ENCODE data around the gene IDH3G. TPM values are rescaled to one million over a fixed set of nuclear protein-coding genes. Genes with fewer than 3 reads are reported as not detected.

The IDH3G gene
- total and polyA plus RNA-seq, 4 experiments from 2014 or later: 39.9 to 106 (median 57.6) TPM

DNA sequence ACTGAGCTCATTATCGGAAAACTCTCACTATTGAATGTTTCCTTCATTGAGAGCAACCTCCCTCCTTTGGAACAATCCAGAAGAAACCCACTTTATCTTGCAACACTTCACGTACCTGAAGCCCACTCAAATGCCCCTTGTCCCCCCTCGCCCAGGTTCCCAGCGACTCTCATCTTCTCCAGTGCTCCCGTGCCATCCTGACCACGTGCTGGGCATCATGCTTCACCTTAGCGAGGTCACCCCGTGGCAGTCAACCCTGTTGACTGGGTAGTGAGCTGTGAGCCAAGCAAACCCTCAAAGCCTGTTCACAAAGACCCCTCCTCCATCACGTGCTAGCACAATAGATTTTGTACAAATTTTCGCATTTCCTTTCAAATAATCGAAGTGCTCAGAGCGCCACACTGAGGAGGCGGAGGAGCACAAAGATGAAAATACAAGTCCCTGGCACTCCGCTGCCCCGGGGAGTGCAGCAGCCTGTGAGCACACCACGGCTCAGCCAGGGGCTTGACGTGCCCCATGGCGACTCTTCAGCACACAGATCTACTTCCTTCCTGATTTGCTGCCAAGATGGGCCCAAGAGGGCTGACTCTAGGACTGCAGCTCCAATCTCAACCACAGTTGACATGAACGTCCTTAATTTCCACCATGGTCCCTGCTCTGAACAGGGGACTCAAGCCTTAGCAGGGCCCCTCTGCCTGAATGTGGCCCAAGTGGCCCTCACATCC, 20.6 kb upstream of the IDH3G start:
- DNase-seq: no peak
- Histone ChIP-seq H3K4me1 (ENCODE audit: insufficient read depth, low read length) (peaks cover 27% of the 10 kb centered on the region), H3K27me3 (ENCODE audit: insufficient read depth, low read length) (no peaks in the 10 kb centered on the region), H3K27ac (ENCODE audit: low read depth, low read length) (no peak overlapping the region), H3K4me3 (ENCODE audit: low read length in 2 of 2) (no peak overlapping the region), H3K36me3 (ENCODE audit: insufficient read depth, low read length) (no peaks in the 10 kb centered on the region), H3K9me3 (ENCODE audit: control insufficient read depth in 1 of 2, low read length in 2 of 2) (no peaks in the 10 kb centered on the region)
- ChIA-PET POLR2A (ENCODE audit: partially characterized antibody) (no interaction called here), CTCF (ENCODE audit: partially characterized antibody) (interaction anchor here (1.1 kb wide), 1 partner anchor 108 kb away, joined by 3 read pairs; no protein-coding TSS in a partner anchor)
- Mint-ChIP-seq H3K4me3 (peak overlapping the region in 2 of 8 donors; percentile 10 to 54), H3K4me1 (peaks cover 17 to 36% (median 26%) of the 10 kb centered on the region in 4 donors), H3K36me3 (no peaks in the 10 kb centered on the region), H3K27ac (peak overlapping the region in 4 of 7 donors; percentile 19 to 53 (median 32)), H3K9me3 (peaks cover 0 to 4% (median 0%) of the 10 kb centered on the region in 8 donors), H3K27me3 (no peaks in the 10 kb centered on the region)
- intact Hi-C loops (cut with micrococcal nuclease): loop anchor here (5.0 kb wide), 1 partner anchor 88 kb away; the partner anchor contains the start of gene AVPR2

DNA sequence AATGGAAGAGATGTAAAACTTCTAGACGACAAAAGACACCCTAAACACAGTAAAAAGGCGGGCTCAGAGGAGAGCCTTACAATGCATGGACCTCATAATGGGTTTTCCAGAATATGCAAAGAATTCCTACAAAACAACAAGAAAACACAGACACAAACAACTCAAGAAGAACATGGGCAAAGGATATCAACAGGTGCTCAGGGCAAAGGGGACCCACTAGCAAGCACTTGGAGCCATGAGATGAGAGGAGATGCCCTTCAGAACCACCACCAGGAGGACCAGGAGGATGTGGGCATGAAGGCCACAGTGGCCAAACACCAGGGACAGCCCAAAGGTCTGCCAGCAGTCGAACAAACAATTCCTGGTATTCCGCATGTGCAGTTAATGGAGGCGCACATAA, 19.0 kb upstream of the IDH3G start:
- intact Hi-C loops (cut with micrococcal nuclease): no loop called here
- Mint-ChIP-seq H3K9me3 (peaks cover 0 to 4% (median 0%) of the 10 kb centered on the region in 8 donors), H3K4me1 (peaks cover 16 to 31% (median 23%) of the 10 kb centered on the region in 4 donors), H3K4me3 (no peak overlapping the region), H3K27me3 (no peaks in the 10 kb centered on the region), H3K36me3 (no peaks in the 10 kb centered on the region), H3K27ac (no peak overlapping the region)
- Histone ChIP-seq H3K9me3 (ENCODE audit: control insufficient read depth in 1 of 2, low read length in 2 of 2) (no peaks in the 10 kb centered on the region), H3K4me1 (ENCODE audit: insufficient read depth, low read length) (peaks cover 16% of the 10 kb centered on the region), H3K27ac (ENCODE audit: low read depth, low read length) (no peak overlapping the region), H3K27me3 (ENCODE audit: insufficient read depth, low read length) (no peaks in the 10 kb centered on the region), H3K4me3 (ENCODE audit: low read length in 2 of 2) (no peak overlapping the region), H3K36me3 (ENCODE audit: insufficient read depth, low read length) (no peaks in the 10 kb centered on the region)
- ChIA-PET CTCF (ENCODE audit: partially characterized antibody) (no interaction called here), POLR2A (ENCODE audit: partially characterized antibody) (no interaction called here)
- DNase-seq: no peak

DNA sequence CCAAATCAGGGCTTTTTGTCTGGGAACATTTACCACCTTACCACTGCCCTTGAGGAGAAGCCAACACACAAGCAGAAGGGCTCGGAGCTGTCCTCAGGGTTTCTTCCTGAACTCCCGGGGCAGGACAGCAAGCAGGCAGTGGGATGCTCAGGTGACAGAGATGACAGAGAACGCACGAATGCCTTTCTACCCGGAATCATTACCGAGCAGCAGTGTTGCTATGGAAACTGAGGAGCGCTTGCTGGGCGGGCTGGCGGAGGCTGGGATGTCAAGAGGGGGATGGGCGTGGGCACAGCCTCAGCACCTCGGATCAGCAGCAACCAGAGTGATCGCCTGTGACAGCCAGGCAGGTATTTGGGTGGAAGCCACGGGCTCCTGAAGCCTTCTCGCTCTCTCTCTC, 18.0 kb upstream of the IDH3G start:
- no peak for DNase-seq
- Mint-ChIP-seq H3K4me1 (peaks cover 13 to 26% (median 21%) of the 10 kb centered on the region in 4 donors), H3K4me3 (no peak overlapping the region), H3K27ac (no peak overlapping the region), H3K27me3 (no peaks in the 10 kb centered on the region), H3K9me3 (peaks cover 0 to 4% (median 0%) of the 10 kb centered on the region in 8 donors), H3K36me3 (no peaks in the 10 kb centered on the region)
- intact Hi-C loops (cut with micrococcal nuclease): no loop called here
- H3K27ac ChIP-seq (ENCODE audit: low read depth, low read length): no peak overlapping the region
- H3K9me3 ChIP-seq (ENCODE audit: control insufficient read depth in 1 of 2, low read length in 2 of 2): no peaks in the 10 kb centered on the region
- H3K36me3 ChIP-seq (ENCODE audit: insufficient read depth, low read length): no peaks in the 10 kb centered on the region
- ChIA-PET CTCF (ENCODE audit: partially characterized antibody) (interaction anchor here (0.5 kb wide), 1 partner anchor 241 kb away, joined by 4 read pairs; no protein-coding TSS in a partner anchor), POLR2A (ENCODE audit: partially characterized antibody) (no interaction called here)
- H3K27me3 ChIP-seq (ENCODE audit: insufficient read depth, low read length): no peaks in the 10 kb centered on the region
- H3K4me3 ChIP-seq (ENCODE audit: low read length in 2 of 2): no peak overlapping the region
- H3K4me1 ChIP-seq (ENCODE audit: insufficient read depth, low read length): peaks cover 10% of the 10 kb centered on the region

DNA sequence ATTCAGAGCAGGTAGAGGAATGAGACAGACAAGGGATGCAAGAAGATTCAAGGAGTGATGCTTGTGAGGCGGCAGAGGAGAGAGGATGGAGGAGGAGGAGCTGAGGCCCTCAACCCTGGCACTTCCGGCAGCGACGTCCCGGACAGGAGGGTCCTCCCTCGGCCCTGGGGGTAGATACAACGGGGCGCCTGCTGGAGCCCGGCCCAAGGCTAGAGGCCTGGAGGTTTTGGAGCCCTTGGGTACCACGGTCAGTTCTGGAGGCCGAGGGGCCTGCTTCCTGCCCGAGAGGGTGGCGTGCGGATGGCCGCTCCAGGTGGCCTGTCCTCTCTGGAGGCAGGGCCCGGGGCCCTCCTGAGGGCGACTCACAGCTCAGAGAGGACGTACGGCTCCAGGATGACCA, 13.8 kb upstream of the IDH3G start:
- H3K4me3 Mint-ChIP-seq: no peak overlapping the region
- H3K4me1 ChIP-seq (ENCODE audit: insufficient read depth, low read length): no peaks in the 10 kb centered on the region
- ChIA-PET CTCF (ENCODE audit: partially characterized antibody) (no interaction called here), POLR2A (ENCODE audit: partially characterized antibody) (no interaction called here)
- peaks cover 0 to 3% (median 0%) of the 10 kb centered on the region in 8 donors for H3K9me3 Mint-ChIP-seq
- intact Hi-C loops (cut with micrococcal nuclease): no loop called here
- H3K27me3 Mint-ChIP-seq: no peaks in the 10 kb centered on the region
- no peaks in the 10 kb centered on the region for H3K36me3 ChIP-seq (ENCODE audit: insufficient read depth, low read length)
- no peak for DNase-seq
- peaks cover 0 to 2% of the 10 kb centered on the region in 2 donors for H3K36me3 Mint-ChIP-seq
- peak overlapping the region in 1 of 7 donors; percentile 30 for H3K27ac Mint-ChIP-seq
- H3K9me3 ChIP-seq (ENCODE audit: control insufficient read depth in 1 of 2, low read length in 2 of 2): no peaks in the 10 kb centered on the region
- no peak overlapping the region for H3K27ac ChIP-seq (ENCODE audit: low read depth, low read length)
- H3K4me1 Mint-ChIP-seq: peaks cover 0 to 4% (median 2%) of the 10 kb centered on the region in 4 donors
- H3K27me3 ChIP-seq (ENCODE audit: insufficient read depth, low read length): no peaks in the 10 kb centered on the region
- no peak overlapping the region for H3K4me3 ChIP-seq (ENCODE audit: low read length in 2 of 2)

DNA sequence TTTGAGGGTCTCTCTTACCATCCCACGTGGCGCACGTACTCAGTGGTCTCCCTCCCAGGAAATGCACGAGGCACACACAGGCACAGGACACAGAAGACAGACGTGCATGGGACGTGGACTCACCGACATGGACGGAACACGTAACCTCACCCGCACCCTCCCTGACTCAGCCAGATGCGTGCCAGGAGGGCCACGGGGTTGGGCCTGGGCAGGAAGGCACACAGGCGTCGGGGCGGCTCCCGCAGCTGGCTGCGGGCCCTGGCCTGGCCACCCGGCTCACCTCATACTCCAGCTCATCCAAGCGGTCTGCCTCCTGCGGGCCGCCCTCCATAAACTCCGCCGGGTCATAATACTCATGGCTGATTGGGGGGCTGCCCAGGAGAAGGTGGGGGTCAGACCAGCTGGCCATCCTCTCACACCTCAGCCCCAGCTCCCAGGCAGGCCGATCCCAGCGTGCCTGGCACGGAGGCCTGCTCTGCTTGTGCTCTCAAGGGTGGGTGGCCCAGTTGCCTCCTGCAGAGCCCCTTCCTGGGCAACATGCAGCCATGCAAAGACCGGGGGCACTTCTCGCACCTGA, 12.9 kb upstream of the IDH3G start:
- H3K9me3 ChIP-seq (ENCODE audit: control insufficient read depth in 1 of 2, low read length in 2 of 2): no peaks in the 10 kb centered on the region
- peaks cover 0 to 3% (median 0%) of the 10 kb centered on the region in 4 donors for H3K4me1 Mint-ChIP-seq
- H3K4me3 Mint-ChIP-seq: no peak overlapping the region
- intact Hi-C loops (cut with micrococcal nuclease): no loop called here
- no peak for DNase-seq
- CTCF ChIA-PET (ENCODE audit: partially characterized antibody): no interaction called here
- no peak overlapping the region for H3K27ac ChIP-seq (ENCODE audit: low read depth, low read length)
- H3K4me1 ChIP-seq (ENCODE audit: insufficient read depth, low read length): no peaks in the 10 kb centered on the region
- peaks cover 0 to 3% (median 0%) of the 10 kb centered on the region in 8 donors for H3K9me3 Mint-ChIP-seq
- H3K36me3 Mint-ChIP-seq: peaks cover 0 to 2% of the 10 kb centered on the region in 2 donors
- H3K4me3 ChIP-seq (ENCODE audit: low read length in 2 of 2): no peak overlapping the region
- H3K27me3 ChIP-seq (ENCODE audit: insufficient read depth, low read length): no peaks in the 10 kb centered on the region
- POLR2A ChIA-PET (ENCODE audit: partially characterized antibody): no interaction called here
- H3K27ac Mint-ChIP-seq: peak overlapping the region in 1 of 7 donors; percentile 43
- H3K36me3 ChIP-seq (ENCODE audit: insufficient read depth, low read length): no peaks in the 10 kb centered on the region
- no peaks in the 10 kb centered on the region for H3K27me3 Mint-ChIP-seq

DNA sequence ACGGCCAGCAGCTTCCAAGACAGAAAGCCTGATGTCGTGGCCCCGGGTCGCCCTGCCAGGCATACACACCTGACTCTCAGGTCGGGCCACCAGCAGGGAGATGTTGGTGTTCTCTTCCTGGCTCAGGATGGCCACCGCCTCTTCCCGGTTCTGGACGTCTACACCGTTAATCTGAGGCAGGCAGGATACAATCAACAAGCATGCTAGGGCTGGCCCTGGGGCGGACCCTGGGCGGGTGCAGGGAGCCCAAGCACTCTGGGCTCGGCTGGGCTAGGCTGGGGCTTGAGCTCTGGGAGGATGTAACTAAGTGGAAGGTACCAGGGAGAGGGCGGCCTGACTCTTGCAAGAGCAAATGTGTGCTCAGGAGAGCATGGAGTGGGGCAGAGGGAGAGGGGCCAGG, 11.3 kb upstream of the IDH3G start:
- peaks cover 0 to 2% of the 10 kb centered on the region in 2 donors for H3K36me3 Mint-ChIP-seq
- H3K27me3 Mint-ChIP-seq: no peaks in the 10 kb centered on the region
- Histone ChIP-seq H3K9me3 (ENCODE audit: control insufficient read depth in 1 of 2, low read length in 2 of 2) (no peaks in the 10 kb centered on the region), H3K27me3 (ENCODE audit: insufficient read depth, low read length) (no peaks in the 10 kb centered on the region), H3K4me1 (ENCODE audit: insufficient read depth, low read length) (no peaks in the 10 kb centered on the region), H3K36me3 (ENCODE audit: insufficient read depth, low read length) (no peaks in the 10 kb centered on the region), H3K27ac (ENCODE audit: low read depth, low read length) (no peak overlapping the region), H3K4me3 (ENCODE audit: low read length in 2 of 2) (no peak overlapping the region)
- DNase-seq: no peak
- intact Hi-C loops (cut with micrococcal nuclease): no loop called here
- peak overlapping the region in 1 of 7 donors; percentile 59 for H3K27ac Mint-ChIP-seq
- peaks cover 0 to 3% (median 0%) of the 10 kb centered on the region in 4 donors for H3K4me1 Mint-ChIP-seq
- no peak overlapping the region for H3K4me3 Mint-ChIP-seq
- POLR2A ChIA-PET (ENCODE audit: partially characterized antibody): no interaction called here
- CTCF ChIA-PET (ENCODE audit: partially characterized antibody): no interaction called here
- H3K9me3 Mint-ChIP-seq: no peaks in the 10 kb centered on the region

DNA sequence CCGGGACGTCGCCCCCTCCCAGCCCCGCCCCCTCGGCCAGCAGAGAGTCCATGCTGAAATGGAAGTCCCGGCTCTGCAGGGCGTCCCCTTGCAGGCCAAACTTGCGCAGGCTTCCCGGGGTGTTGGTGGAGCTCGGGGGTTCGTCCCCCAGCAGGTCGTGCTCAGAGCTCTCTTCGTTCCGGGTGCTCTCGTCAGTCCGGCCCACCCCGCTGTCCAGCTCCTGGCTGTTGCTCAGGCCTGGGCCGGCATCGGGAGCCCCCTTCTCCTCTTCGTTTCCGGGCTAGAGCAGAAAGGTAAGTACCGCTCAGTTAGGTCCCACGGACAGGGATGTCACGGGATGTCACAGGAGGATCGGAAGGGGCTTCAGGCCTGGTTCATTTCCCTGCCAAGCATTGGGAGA, 10.4 kb upstream of the IDH3G start:
- Mint-ChIP-seq H3K27me3 (no peaks in the 10 kb centered on the region), H3K4me3 (no peak overlapping the region), H3K36me3 (peaks cover 0 to 2% of the 10 kb centered on the region in 2 donors), H3K9me3 (no peaks in the 10 kb centered on the region), H3K27ac (no peak overlapping the region), H3K4me1 (peaks cover 0 to 3% (median 0%) of the 10 kb centered on the region in 4 donors)
- no peak overlapping the region for H3K27ac ChIP-seq (ENCODE audit: low read depth, low read length)
- no peak overlapping the region for H3K4me3 ChIP-seq (ENCODE audit: low read length in 2 of 2)
- intact Hi-C loops (cut with micrococcal nuclease): no loop called here
- CTCF ChIA-PET (ENCODE audit: partially characterized antibody): no interaction called here
- no peaks in the 10 kb centered on the region for H3K36me3 ChIP-seq (ENCODE audit: insufficient read depth, low read length)
- no peaks in the 10 kb centered on the region for H3K4me1 ChIP-seq (ENCODE audit: insufficient read depth, low read length)
- H3K27me3 ChIP-seq (ENCODE audit: insufficient read depth, low read length): no peaks in the 10 kb centered on the region
- no peak for DNase-seq
- no peaks in the 10 kb centered on the region for H3K9me3 ChIP-seq (ENCODE audit: control insufficient read depth in 1 of 2, low read length in 2 of 2)
- POLR2A ChIA-PET (ENCODE audit: partially characterized antibody): no interaction called here

All from CD4-positive, alpha-beta memory T cell (primary cell).